ENCODE measurements around the gene SH3BGRL3. TPM values are rescaled to one million over a fixed set of nuclear protein-coding genes. Genes with fewer than 3 reads are reported as not detected.

SH3BGRL3 gene
- total RNA-seq, 1 donor from 2014 or later: 169 TPM

- Histone ChIP-seq H3K27me3 (no peaks in the 10 kb centered on the region), H3K36me3 (no peaks in the 10 kb centered on the region), H3K4me1 (peaks cover 73% of the 10 kb centered on the region), H3K4me3 (no peak overlapping the region), H3K9me3 (no peaks in the 10 kb centered on the region), H3K27ac (peak overlapping the region; percentile 81)
- TF ChIP-seq, protein P1, sequence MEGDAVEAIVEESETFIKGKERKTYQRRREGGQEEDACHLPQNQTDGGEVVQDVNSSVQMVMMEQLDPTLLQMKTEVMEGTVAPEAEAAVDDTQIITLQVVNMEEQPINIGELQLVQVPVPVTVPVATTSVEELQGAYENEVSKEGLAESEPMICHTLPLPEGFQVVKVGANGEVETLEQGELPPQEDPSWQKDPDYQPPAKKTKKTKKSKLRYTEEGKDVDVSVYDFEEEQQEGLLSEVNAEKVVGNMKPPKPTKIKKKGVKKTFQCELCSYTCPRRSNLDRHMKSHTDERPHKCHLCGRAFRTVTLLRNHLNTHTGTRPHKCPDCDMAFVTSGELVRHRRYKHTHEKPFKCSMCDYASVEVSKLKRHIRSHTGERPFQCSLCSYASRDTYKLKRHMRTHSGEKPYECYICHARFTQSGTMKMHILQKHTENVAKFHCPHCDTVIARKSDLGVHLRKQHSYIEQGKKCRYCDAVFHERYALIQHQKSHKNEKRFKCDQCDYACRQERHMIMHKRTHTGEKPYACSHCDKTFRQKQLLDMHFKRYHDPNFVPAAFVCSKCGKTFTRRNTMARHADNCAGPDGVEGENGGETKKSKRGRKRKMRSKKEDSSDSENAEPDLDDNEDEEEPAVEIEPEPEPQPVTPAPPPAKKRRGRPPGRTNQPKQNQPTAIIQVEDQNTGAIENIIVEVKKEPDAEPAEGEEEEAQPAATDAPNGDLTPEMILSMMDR (IDR thresholded peaks at IDR 0.05): no peak
- intact Hi-C loops (cut with DNase I): no loop called here
- ATAC-seq (no peak), DNase-seq (no peak)
Measured at GRCh38 chr1:26287033-26287711, 7.3 kb downstream of the SH3BGRL3 start.

GRCh38 chr1:26287811-26288210 is 7.9 kb downstream of the SH3BGRL3 start:
- H3K4me3 ChIP-seq: no peak overlapping the region
- H3K36me3 ChIP-seq: no peaks in the 10 kb centered on the region
- H3K9me3 ChIP-seq: no peaks in the 10 kb centered on the region
- no peak for DNase-seq
- H3K27me3 ChIP-seq: no peaks in the 10 kb centered on the region
- intact Hi-C loops (cut with DNase I): no loop called here
- ATAC-seq: no peak
- H3K4me1 ChIP-seq: peaks cover 73% of the 10 kb centered on the region
- peak overlapping the region; percentile 81 for H3K27ac ChIP-seq
- TF ChIP-seq, protein P1 (IDR thresholded peaks at IDR 0.05): no peak

DNA sequence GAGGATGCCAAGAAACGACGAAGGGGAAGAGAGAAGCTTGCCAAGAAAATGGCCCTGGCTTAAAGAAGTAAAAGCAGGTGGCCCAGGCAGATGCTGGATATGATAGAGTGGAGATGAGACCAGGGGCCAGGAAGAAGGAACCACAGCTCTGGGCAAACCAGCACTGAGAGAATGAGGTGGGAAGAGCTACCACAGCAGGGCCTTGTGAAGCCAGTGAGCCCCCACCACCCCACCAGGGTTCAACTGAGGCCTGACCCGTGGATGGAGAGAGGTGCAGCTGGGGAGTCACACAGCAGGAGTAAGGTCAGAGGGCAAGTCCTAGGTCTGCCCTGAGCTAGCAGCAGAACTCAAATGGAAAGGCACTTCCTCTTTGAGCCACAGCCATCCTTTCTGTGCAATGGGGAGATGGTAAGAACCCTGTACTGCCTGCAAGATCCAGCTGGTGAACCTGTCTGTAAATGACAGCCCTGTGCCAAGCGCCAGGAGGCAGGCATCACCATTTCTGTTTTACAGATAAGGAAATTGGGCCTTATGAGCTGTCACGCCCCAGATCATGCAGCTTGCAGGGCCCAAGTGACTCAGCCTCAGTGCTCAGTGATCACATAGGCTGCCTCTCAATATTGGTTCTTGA is 8.5 kb downstream of the SH3BGRL3 start:
- peak; percentile 4 for ATAC-seq
- TF ChIP-seq, protein P1 (IDR thresholded peaks at IDR 0.05): no peak
- peaks cover 73% of the 10 kb centered on the region for H3K4me1 ChIP-seq
- H3K36me3 ChIP-seq: no peaks in the 10 kb centered on the region
- peak overlapping the region; percentile 81 for H3K27ac ChIP-seq
- DNase-seq: no peak
- H3K9me3 ChIP-seq: no peaks in the 10 kb centered on the region
- intact Hi-C loops (cut with DNase I): no loop called here
- H3K27me3 ChIP-seq: no peaks in the 10 kb centered on the region
- H3K4me3 ChIP-seq: no peak overlapping the region

DNA sequence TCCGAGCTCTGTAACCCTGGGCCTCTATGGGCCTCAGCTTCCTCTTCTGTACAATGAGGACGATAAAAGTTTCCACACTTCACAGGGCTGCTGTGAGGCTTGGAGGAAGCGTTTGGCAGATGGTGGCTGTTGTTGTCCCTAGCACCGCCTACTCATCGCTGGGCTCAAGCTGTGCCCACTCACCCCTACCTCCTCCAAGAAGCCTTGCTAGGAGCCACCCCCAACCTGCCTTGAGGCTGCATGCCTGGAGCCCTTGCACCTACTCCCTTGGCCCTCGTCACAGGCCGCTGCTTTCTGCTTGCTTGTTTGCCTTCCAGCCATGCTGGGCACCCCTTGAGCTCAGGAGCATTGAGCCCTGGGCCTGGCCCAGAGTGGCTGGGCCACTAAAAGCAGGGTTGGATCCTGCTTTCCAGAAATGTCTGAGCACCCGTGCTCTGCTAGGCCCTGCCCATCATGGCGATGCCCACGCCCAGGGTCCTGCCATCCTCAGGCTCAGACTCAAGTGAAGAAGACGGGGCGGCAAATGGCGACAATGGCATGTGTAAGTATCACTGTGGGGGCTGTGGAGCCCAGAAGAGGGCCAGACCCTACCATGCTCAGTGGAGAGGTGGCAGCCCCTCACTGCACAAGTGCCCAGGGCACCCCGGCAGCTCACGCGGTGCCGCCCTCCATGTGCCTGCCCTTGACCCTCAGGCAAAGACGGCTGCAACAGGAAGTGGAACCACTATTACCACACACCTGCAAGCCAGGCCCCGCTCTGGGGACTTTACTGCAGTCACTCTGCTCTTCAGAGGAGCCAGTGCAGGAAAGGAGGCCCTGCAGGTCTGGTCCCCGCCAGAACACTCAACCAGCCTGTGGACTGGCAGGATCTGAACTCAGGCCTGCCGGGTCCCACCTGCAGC is 9.5 kb downstream of the SH3BGRL3 start:
- no peaks in the 10 kb centered on the region for H3K27me3 ChIP-seq
- intact Hi-C loops (cut with DNase I): no loop called here
- TF ChIP-seq, protein P1 (IDR thresholded peaks at IDR 0.05): no peak
- no peak overlapping the region for H3K4me3 ChIP-seq
- peak; percentile 85 for DNase-seq
- H3K9me3 ChIP-seq: no peaks in the 10 kb centered on the region
- ATAC-seq: peak; percentile 67
- H3K36me3 ChIP-seq: no peaks in the 10 kb centered on the region
- peaks cover 67% of the 10 kb centered on the region for H3K4me1 ChIP-seq
- H3K27ac ChIP-seq: peak overlapping the region; percentile 81

DNA sequence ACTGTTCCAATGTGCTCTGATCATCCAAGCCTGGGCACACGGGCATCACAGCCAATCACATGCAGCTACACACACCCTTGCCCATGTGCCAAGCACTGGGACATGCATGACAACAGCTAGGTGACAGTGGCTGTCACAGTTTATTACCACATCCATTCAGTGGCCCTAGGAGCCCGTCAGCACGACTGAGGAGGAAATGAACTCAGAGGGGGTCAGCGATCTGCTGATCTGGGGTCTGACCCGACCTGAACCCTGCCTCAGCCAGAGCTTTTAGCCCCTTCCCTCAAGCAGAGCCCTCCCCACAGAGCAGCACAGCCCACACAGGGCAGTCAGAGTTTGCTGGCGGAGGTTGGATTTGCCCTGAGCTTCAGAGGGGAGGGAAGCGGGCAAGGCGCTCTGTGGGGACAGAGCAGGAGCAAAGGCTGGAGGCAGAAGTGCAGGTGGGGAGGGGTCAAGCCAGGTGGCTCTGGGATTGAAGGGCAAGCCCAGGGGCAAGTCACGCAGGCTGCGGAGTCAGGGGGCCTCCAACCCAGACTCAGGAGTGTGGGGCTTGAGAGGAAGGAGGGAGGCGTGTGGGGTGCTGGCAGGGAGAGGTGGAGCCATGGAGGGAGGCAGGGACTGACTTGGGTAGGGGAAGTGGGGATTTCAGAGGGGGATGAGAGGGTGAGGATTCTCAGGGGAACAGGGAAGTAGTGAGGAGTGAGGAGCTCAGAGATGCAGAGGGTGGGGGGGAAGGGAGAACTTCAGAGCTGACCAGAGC is 10.4 kb downstream of the SH3BGRL3 start:
- Histone ChIP-seq H3K36me3 (no peaks in the 10 kb centered on the region), H3K27me3 (no peaks in the 10 kb centered on the region), H3K4me1 (peaks cover 58% of the 10 kb centered on the region), H3K4me3 (no peak overlapping the region), H3K27ac (peak overlapping the region; percentile 81), H3K9me3 (no peaks in the 10 kb centered on the region)
- TF ChIP-seq, protein P1 (IDR thresholded peaks at IDR 0.05): no peak
- DNase-seq: no peak
- peak; percentile 56 for ATAC-seq
- intact Hi-C loops (cut with DNase I): no loop called here

Data from upper lobe of right lung (tissue), 1 donor.